ENCODE results near the gene DNAH10.
A peak's percentile ranks its signal among the peaks of the same experiment; 100 is the strongest.

DNA sequence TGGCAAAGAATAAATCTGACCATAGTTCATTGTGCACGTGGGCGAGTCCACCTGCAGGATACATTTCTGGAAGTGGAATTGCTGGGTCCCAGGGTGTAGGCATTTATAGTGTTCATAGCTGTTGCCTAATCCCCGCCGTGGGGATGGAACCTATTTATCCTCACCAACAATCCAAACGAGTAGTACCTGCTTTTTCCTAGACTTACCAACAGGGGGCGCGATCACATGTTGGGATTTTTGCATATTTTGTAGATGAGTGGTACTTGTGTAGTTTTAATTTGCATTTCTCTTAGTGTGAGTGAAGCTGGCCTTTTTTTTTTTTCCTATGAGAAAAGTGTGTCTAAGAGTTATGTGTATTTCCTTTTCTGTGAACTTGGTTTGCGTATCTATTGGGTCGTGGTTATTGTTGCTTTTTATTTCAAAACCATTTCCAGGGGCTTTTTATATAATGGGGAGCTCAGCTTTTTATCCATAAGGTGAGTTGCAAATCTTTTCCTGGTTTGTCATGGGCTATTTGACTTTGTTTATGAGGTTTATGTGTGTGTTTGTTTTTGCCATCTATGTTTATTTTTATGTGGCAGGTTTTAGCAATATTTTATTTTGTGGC, 143.3 kb downstream of the DNAH10 start:
- TF ChIP-seq, protein P1, sequence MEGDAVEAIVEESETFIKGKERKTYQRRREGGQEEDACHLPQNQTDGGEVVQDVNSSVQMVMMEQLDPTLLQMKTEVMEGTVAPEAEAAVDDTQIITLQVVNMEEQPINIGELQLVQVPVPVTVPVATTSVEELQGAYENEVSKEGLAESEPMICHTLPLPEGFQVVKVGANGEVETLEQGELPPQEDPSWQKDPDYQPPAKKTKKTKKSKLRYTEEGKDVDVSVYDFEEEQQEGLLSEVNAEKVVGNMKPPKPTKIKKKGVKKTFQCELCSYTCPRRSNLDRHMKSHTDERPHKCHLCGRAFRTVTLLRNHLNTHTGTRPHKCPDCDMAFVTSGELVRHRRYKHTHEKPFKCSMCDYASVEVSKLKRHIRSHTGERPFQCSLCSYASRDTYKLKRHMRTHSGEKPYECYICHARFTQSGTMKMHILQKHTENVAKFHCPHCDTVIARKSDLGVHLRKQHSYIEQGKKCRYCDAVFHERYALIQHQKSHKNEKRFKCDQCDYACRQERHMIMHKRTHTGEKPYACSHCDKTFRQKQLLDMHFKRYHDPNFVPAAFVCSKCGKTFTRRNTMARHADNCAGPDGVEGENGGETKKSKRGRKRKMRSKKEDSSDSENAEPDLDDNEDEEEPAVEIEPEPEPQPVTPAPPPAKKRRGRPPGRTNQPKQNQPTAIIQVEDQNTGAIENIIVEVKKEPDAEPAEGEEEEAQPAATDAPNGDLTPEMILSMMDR (IDR thresholded peaks at IDR 0.05), result peak; percentile 70 to 86 (median 82)
- TF ChIP-seq POLR2A (IDR thresholded peaks at IDR 0.05), result no peak
